ENCODE measurements around the gene DLX2. TPM values are rescaled to one million over a fixed set of nuclear protein-coding genes. Genes with fewer than 3 reads are reported as not detected.

DLX2 gene
- polyA plus RNA-seq, 3 donors: 0.08 TPM; not detected in 2

DNA sequence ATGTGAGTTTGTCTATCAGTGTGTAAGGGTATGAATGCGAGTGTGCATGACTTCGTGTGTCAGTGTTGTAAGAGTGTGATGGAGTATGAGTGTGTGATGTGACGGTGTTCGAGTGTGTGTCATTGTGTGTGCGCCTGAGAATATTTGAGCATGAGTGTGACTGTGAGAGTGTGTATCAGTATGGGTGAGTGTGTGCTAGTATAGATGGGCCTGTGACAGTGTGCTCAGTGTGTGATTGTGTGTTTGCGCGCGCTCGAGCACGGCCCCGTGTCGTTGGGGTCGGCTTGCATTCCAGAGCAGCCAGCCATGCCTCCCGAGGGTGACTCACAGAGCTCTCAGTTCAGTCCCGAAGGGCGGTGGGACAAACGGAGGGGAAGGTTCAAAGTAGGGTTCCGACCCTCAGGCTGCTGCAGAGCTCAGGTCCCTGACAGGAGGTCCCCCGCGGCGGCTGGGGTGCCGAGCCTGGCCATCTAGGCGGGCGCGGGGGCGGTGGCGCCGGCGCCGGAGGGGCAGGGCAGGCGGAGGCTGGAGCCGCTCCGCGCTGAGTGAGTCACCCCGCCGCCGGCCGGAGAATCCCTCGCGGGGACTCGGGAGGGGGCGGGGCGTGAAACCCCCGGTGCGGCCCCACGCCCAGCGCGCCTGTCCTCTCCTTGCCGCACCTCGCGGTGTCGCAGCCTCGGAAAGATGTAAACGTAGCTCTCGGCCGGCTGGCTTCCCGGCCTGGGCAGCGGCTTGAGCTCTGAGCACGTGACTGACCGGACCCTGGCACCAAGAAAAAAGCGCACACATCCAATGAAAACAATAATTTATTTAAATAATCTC, 3.8 kb downstream of the DLX2 start:
- H3K27ac Mint-ChIP-seq: peak overlapping the region in 2 of 7 donors; percentile 26 to 40
- peaks cover 0 to 46% (median 29%) of the 10 kb centered on the region in 7 donors for H3K9me3 Mint-ChIP-seq
- no peak overlapping the region for H2AFZ ChIP-seq (ENCODE audit: insufficient read depth, low read depth, low read length, poor library complexity, severe bottlenecking)
- intact Hi-C loops (cut with micrococcal nuclease): no loop called here
- H3K4me1 ChIP-seq (ENCODE audit: control insufficient read depth in 1 of 2, insufficient read depth in 2 of 2, low read length in 2 of 2): peaks cover 84 to 91% of the 10 kb centered on the region in 2 donors
- H3K4me3 Mint-ChIP-seq: peak overlapping the region; percentile 64 to 93
- peaks cover 19% of the 10 kb centered on the region for H4K20me1 ChIP-seq (ENCODE audit: insufficient read depth, low read length)
- peak overlapping the region; percentile 54 for H3K4me2 ChIP-seq (replicated peaks; ENCODE audit: extremely low read depth, low read length, poor library complexity, severe bottlenecking)
- H3K9me3 ChIP-seq (replicated peaks in 1 of 2; ENCODE audit: control insufficient read depth in 1 of 2, insufficient read depth in 1 of 2, low read length in 2 of 2): peaks cover 3 to 42% of the 10 kb centered on the region in 2 donors
- no peaks in the 10 kb centered on the region for H3K79me2 ChIP-seq (ENCODE audit: insufficient read depth, low read length)
- H3K36me3 ChIP-seq (replicated peaks in 1 of 2; ENCODE audit: control insufficient read depth in 1 of 2, insufficient read depth in 2 of 2, low read length in 2 of 2): no peaks in the 10 kb centered on the region
- no peak overlapping the region for H3K9ac ChIP-seq (ENCODE audit: insufficient read depth, low read length, poor library complexity, severe bottlenecking)
- TF ChIP-seq, protein P1, sequence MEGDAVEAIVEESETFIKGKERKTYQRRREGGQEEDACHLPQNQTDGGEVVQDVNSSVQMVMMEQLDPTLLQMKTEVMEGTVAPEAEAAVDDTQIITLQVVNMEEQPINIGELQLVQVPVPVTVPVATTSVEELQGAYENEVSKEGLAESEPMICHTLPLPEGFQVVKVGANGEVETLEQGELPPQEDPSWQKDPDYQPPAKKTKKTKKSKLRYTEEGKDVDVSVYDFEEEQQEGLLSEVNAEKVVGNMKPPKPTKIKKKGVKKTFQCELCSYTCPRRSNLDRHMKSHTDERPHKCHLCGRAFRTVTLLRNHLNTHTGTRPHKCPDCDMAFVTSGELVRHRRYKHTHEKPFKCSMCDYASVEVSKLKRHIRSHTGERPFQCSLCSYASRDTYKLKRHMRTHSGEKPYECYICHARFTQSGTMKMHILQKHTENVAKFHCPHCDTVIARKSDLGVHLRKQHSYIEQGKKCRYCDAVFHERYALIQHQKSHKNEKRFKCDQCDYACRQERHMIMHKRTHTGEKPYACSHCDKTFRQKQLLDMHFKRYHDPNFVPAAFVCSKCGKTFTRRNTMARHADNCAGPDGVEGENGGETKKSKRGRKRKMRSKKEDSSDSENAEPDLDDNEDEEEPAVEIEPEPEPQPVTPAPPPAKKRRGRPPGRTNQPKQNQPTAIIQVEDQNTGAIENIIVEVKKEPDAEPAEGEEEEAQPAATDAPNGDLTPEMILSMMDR (IDR thresholded peaks at IDR 0.05): no peak
- DNase-seq: peak in 2 of 3 donors; percentile 75 to 88
- H3K27me3 Mint-ChIP-seq (ENCODE audit: low read depth in 3 of 3): peaks cover 87 to 99% (median 95%) of the 10 kb centered on the region in 3 donors
- 4% methylated on average over 57 of the region's 61 CpGs for WGBS (ENCODE audit: insufficient coverage)
- peaks cover 76 to 96% of the 10 kb centered on the region in 2 donors for H3K27me3 ChIP-seq (ENCODE audit: control insufficient read depth in 2 of 2, insufficient read depth in 2 of 2, low read length in 2 of 2)
- H3K36me3 Mint-ChIP-seq: peaks cover 12 to 21% of the 10 kb centered on the region in 2 donors
- H3K4me3 ChIP-seq (replicated peaks in 1 of 3; ENCODE audit: low read depth in 2 of 3, low read length in 3 of 3): peak overlapping the region in 1 of 3 experiments; percentile 48
- H3K4me1 Mint-ChIP-seq: peaks cover 74% of the 10 kb centered on the region
- no peak overlapping the region for H3K27ac ChIP-seq (ENCODE audit: low read depth in 1 of 2, low read length in 2 of 2)

DNA sequence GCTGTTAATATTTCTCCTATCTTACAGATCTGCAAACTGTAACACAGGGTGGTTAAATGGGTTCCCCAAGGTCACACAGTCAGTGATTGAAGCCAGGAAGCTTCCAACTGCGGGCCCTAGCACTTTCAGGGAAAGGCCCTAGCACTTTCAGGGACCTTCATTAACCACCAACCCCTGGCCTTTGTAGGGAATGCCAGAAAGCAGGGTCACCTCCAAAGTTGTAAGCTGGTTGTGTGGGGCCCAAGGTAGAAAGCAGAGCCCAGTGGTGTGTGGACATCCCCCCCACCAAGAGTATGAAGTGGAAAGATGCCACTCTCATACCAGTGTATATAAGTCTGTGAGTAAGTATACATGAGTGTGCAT, 4.4 kb downstream of the DLX2 start:
- Histone ChIP-seq H3K4me2 (replicated peaks; ENCODE audit: extremely low read depth, low read length, poor library complexity, severe bottlenecking) (no peak overlapping the region), H3K4me1 (ENCODE audit: control insufficient read depth in 1 of 2, insufficient read depth in 2 of 2, low read length in 2 of 2) (peaks cover 81 to 91% of the 10 kb centered on the region in 2 donors), H3K27me3 (ENCODE audit: control insufficient read depth in 2 of 2, insufficient read depth in 2 of 2, low read length in 2 of 2) (peaks cover 82 to 96% of the 10 kb centered on the region in 2 donors), H3K9me3 (replicated peaks in 1 of 2; ENCODE audit: control insufficient read depth in 1 of 2, insufficient read depth in 1 of 2, low read length in 2 of 2) (peaks cover 3 to 42% of the 10 kb centered on the region in 2 donors), H3K9ac (ENCODE audit: insufficient read depth, low read length, poor library complexity, severe bottlenecking) (no peak overlapping the region), H3K36me3 (replicated peaks in 1 of 2; ENCODE audit: control insufficient read depth in 1 of 2, insufficient read depth in 2 of 2, low read length in 2 of 2) (no peaks in the 10 kb centered on the region), H3K79me2 (ENCODE audit: insufficient read depth, low read length) (no peaks in the 10 kb centered on the region), H3K27ac (ENCODE audit: low read depth in 1 of 2, low read length in 2 of 2) (no peak overlapping the region), H4K20me1 (ENCODE audit: insufficient read depth, low read length) (peaks cover 19% of the 10 kb centered on the region), H3K4me3 (replicated peaks in 1 of 3; ENCODE audit: low read depth in 2 of 3, low read length in 3 of 3) (no peak overlapping the region), H2AFZ (ENCODE audit: insufficient read depth, low read depth, low read length, poor library complexity, severe bottlenecking) (no peak overlapping the region)
- Mint-ChIP-seq H3K9me3 (peaks cover 0 to 48% (median 27%) of the 10 kb centered on the region in 7 donors), H3K27me3 (ENCODE audit: low read depth in 3 of 3) (peaks cover 88 to 99% (median 95%) of the 10 kb centered on the region in 3 donors), H3K4me1 (peaks cover 74% of the 10 kb centered on the region), H3K36me3 (peaks cover 14 to 23% of the 10 kb centered on the region in 2 donors), H3K4me3 (peak overlapping the region; percentile 64 to 93), H3K27ac (peak overlapping the region in 1 of 7 donors; percentile 40)
- no peak for DNase-seq
- TF ChIP-seq, protein P1 (IDR thresholded peaks at IDR 0.05): no peak
- intact Hi-C loops (cut with micrococcal nuclease): no loop called here
- no CpG with 5 or more reads among the region's 1 CpG for WGBS (ENCODE audit: insufficient coverage)
